Endothelial cell (in vitro differentiated cells): ENCODE results near the gene PACS2. TPM values are rescaled to one million over a fixed set of nuclear protein-coding genes. Genes with fewer than 3 reads are reported as not detected.

Source experiments
- DNase-seq: peaks from one replicate; pipeline ENCODE4 v3.0.0; 2021; ENCODE audit warnings: low spot score
- H3K27ac Mint-ChIP-seq: one replicate; pipeline ENCODE4 v1.8.0; 2021; ENCODE audit warnings: mixed read lengths, inconsistent platforms; ENCODE audit not compliant: unreplicated experiment
- H3K27me3 Mint-ChIP-seq: one replicate; pipeline ENCODE4 v1.8.0; 2021; ENCODE audit warnings: mild to moderate bottlenecking, moderate library complexity, mixed read lengths, inconsistent platforms; ENCODE audit not compliant: unreplicated experiment
- H3K36me3 Mint-ChIP-seq: one replicate; pipeline ENCODE4 v1.8.0; 2021; ENCODE audit warnings: mild to moderate bottlenecking, low read depth, mixed read lengths, inconsistent platforms; ENCODE audit not compliant: unreplicated experiment
- H3K4me1 Mint-ChIP-seq: one replicate; pipeline ENCODE4 v1.8.0; 2021; ENCODE audit warnings: mild to moderate bottlenecking, mixed read lengths, inconsistent platforms; ENCODE audit not compliant: unreplicated experiment
- H3K4me3 Mint-ChIP-seq: one replicate; pipeline ENCODE4 v1.8.0; 2021; ENCODE audit warnings: mild to moderate bottlenecking, mixed read lengths, inconsistent platforms; ENCODE audit not compliant: unreplicated experiment
- H3K9me3 Mint-ChIP-seq: one replicate; pipeline ENCODE4 v1.8.0; 2021; ENCODE audit warnings: mixed read lengths, inconsistent platforms; ENCODE audit not compliant: unreplicated experiment
- CTCF ChIP-seq: fragments of 200-600 bp; sonication (generic); IDR thresholded peaks from one replicate; pipeline ENCODE4 v1.5.0; 2021; ENCODE audit warnings: antibody characterized with exemption; ENCODE audit not compliant: unreplicated experiment
- total RNA-seq: library from RNA; stranded (reverse); fragmentation: NEBNext Ultra II Directional; extraction: Animal tissue kit (Norgen Biotek cat#: 25700); gene quantifications from one replicate; pipeline ENCODE4 v1.2.1, GENCODE V29; 2021; ENCODE audit not compliant: unreplicated experiment

The PACS2 gene
- total RNA-seq, 1 donor from 2014 or later, result 113 TPM

GRCh38 chr14:105367116-105368031 lies 52.8 kb downstream of the PACS2 start:
- no peak for TF ChIP-seq CTCF
- no peak for DNase-seq
- H3K36me3 Mint-ChIP-seq, result peaks cover 5% of the 10 kb centered on the region
- H3K9me3 Mint-ChIP-seq, result no peaks in the 10 kb centered on the region
- H3K27me3 Mint-ChIP-seq, result peaks cover 10% of the 10 kb centered on the region
- H3K4me1 Mint-ChIP-seq, result peaks cover 5% of the 10 kb centered on the region
- no peak overlapping the region for H3K4me3 Mint-ChIP-seq
- no peak overlapping the region for H3K27ac Mint-ChIP-seq

- Mint-ChIP-seq H3K4me1 (peaks cover 5% of the 10 kb centered on the region), H3K4me3 (no peak overlapping the region), H3K27me3 (peaks cover 10% of the 10 kb centered on the region), H3K27ac (no peak overlapping the region), H3K9me3 (no peaks in the 10 kb centered on the region), H3K36me3 (peaks cover 6% of the 10 kb centered on the region)
- no peak for TF ChIP-seq CTCF
- no peak for DNase-seq
Measured at GRCh38 chr14:105368032-105368417, 53.5 kb downstream of the PACS2 start.

- no peak for TF ChIP-seq CTCF
- DNase-seq, result no peak
- peaks cover 5% of the 10 kb centered on the region for H3K4me1 Mint-ChIP-seq
- peaks cover 10% of the 10 kb centered on the region for H3K27me3 Mint-ChIP-seq
- peaks cover 10% of the 10 kb centered on the region for H3K36me3 Mint-ChIP-seq
- no peak overlapping the region for H3K4me3 Mint-ChIP-seq
- H3K9me3 Mint-ChIP-seq, result no peaks in the 10 kb centered on the region
- no peak overlapping the region for H3K27ac Mint-ChIP-seq
Measured at GRCh38 chr14:105368426-105368825, 53.9 kb downstream of the PACS2 start.

- H3K27me3 Mint-ChIP-seq, result peaks cover 10% of the 10 kb centered on the region
- H3K4me1 Mint-ChIP-seq, result no peaks in the 10 kb centered on the region
- DNase-seq, result no peak
- no peak overlapping the region for H3K27ac Mint-ChIP-seq
- TF ChIP-seq CTCF, result no peak
- H3K9me3 Mint-ChIP-seq, result no peaks in the 10 kb centered on the region
- no peak overlapping the region for H3K4me3 Mint-ChIP-seq
- H3K36me3 Mint-ChIP-seq, result peaks cover 11% of the 10 kb centered on the region
Measured at GRCh38 chr14:105368910-105369652, 54.5 kb downstream of the PACS2 start.

- Mint-ChIP-seq H3K36me3 (peaks cover 15% of the 10 kb centered on the region), H3K4me3 (no peak overlapping the region)
Measured at GRCh38 chr14:105369653-105370040, 55.1 kb downstream of the PACS2 start.

More at GRCh38 chr14:105369653-105370040, 55.1 kb downstream of the PACS2 start:
- H3K4me1 Mint-ChIP-seq, result no peaks in the 10 kb centered on the region
- DNase-seq, result no peak
- TF ChIP-seq CTCF, result no peak
- peaks cover 10% of the 10 kb centered on the region for H3K27me3 Mint-ChIP-seq
- H3K27ac Mint-ChIP-seq, result no peak overlapping the region
- H3K9me3 Mint-ChIP-seq, result no peaks in the 10 kb centered on the region
